ENCODE data around the gene ATP1B2. TPM values are rescaled to one million over a fixed set of nuclear protein-coding genes. Genes with fewer than 3 reads are reported as not detected.

The ATP1B2 gene
- 2.7 TPM for total RNA-seq

GRCh38 chr17:7650509-7651096 lies at the start of gene ATP1B2:
Gene ATP1B2 (plus strand): TSS chr17:7650926. CDS start chr17:7651519, 593 bp downstream.
- H3K4me3 ChIP-seq: peak within 1 kb of the TSS; percentile 51 to 62

GRCh38 chr17:7606280-7606679 lies 44.4 kb upstream of the ATP1B2 start:
- intact Hi-C loops (cut with DNase I): no loop called here
- Histone ChIP-seq H3K4me1 (peaks cover 20% of the 10 kb centered on the region), H3K9me3 (no peaks in the 10 kb centered on the region), H3K36me3 (peaks cover 6 to 43% of the 10 kb centered on the region in 2 donors), H3K27ac (no peak overlapping the region), H3K27me3 (no peaks in the 10 kb centered on the region), H3K4me3 (no peak overlapping the region)
- no peak for DNase-seq (ENCODE audit: extremely low spot score in 2 of 2)
- TF ChIP-seq POLR2A (IDR thresholded peaks at IDR 0.05) (no peak), CTCF (IDR thresholded peaks at IDR 0.05) (no peak)

More at GRCh38 chr17:7650509-7651096, at the start of gene ATP1B2:
- no peaks in the 10 kb centered on the region for H3K36me3 ChIP-seq
- TF ChIP-seq CTCF (IDR thresholded peaks at IDR 0.05) (no peak), POLR2AphosphoS5 (IDR thresholded peaks at IDR 0.05; ENCODE audit: insufficient read depth in 1 of 2, low read depth in 1 of 2) (peak in 1 of 2 donors; percentile 50)
- H3K27me3 ChIP-seq: peaks cover 14% of the 10 kb centered on the region
- H3K4me1 ChIP-seq: peaks cover 24% of the 10 kb centered on the region
- no peak for DNase-seq (ENCODE audit: extremely low spot score in 2 of 2)
- intact Hi-C loops (cut with DNase I): no loop called here
- peak within 1 kb of the TSS; percentile 73 for H3K27ac ChIP-seq
- no peaks in the 10 kb centered on the region for H3K9me3 ChIP-seq

- H3K27me3 ChIP-seq: no peaks in the 10 kb centered on the region
- H3K36me3 ChIP-seq: no peaks in the 10 kb centered on the region
- intact Hi-C loops (cut with DNase I): no loop called here
- DNase-seq (ENCODE audit: extremely low spot score in 2 of 2): no peak
- no peak overlapping the region for H3K27ac ChIP-seq
- TF ChIP-seq POLR2AphosphoS5 (IDR thresholded peaks at IDR 0.05; ENCODE audit: insufficient read depth in 1 of 2, low read depth in 1 of 2): no peak
- no peak for TF ChIP-seq POLR2A (IDR thresholded peaks at IDR 0.05)
- no peak for TF ChIP-seq CTCF (IDR thresholded peaks at IDR 0.05)
- H3K9me3 ChIP-seq: no peaks in the 10 kb centered on the region
- H3K4me1 ChIP-seq: peaks cover 54% of the 10 kb centered on the region
- no peak overlapping the region for H3K4me3 ChIP-seq
These were observed 40.1 kb upstream of the ATP1B2 start for GRCh38 chr17:7610641-7611040.

GRCh38 chr17:7611635-7612293 lies 39.0 kb upstream of the ATP1B2 start:
- H3K27me3 ChIP-seq: no peaks in the 10 kb centered on the region
- no peak overlapping the region for H3K4me3 ChIP-seq
- H3K9me3 ChIP-seq: no peaks in the 10 kb centered on the region
- intact Hi-C loops (cut with DNase I): no loop called here
- H3K36me3 ChIP-seq: no peaks in the 10 kb centered on the region
- DNase-seq (ENCODE audit: extremely low spot score in 2 of 2): no peak
- no peak overlapping the region for H3K27ac ChIP-seq
- TF ChIP-seq CTCF (IDR thresholded peaks at IDR 0.05) (no peak), POLR2A (IDR thresholded peaks at IDR 0.05) (no peak), POLR2AphosphoS5 (IDR thresholded peaks at IDR 0.05; ENCODE audit: insufficient read depth in 1 of 2, low read depth in 1 of 2) (no peak)
- peaks cover 55% of the 10 kb centered on the region for H3K4me1 ChIP-seq

- H3K4me1 ChIP-seq: peaks cover 55% of the 10 kb centered on the region
- DNase-seq (ENCODE audit: extremely low spot score in 2 of 2): no peak
- H3K27ac ChIP-seq: no peak overlapping the region
- TF ChIP-seq POLR2AphosphoS5 (IDR thresholded peaks at IDR 0.05; ENCODE audit: insufficient read depth in 1 of 2, low read depth in 1 of 2) (no peak), POLR2A (IDR thresholded peaks at IDR 0.05) (no peak), CTCF (IDR thresholded peaks at IDR 0.05) (no peak)
- no peak overlapping the region for H3K4me3 ChIP-seq
- no peaks in the 10 kb centered on the region for H3K27me3 ChIP-seq
- H3K9me3 ChIP-seq: no peaks in the 10 kb centered on the region
- no peaks in the 10 kb centered on the region for H3K36me3 ChIP-seq
- intact Hi-C loops (cut with DNase I): no loop called here
These were observed 38.5 kb upstream of the ATP1B2 start for GRCh38 chr17:7612294-7612640.

All from vagina (tissue), 2 donors.